Upper lobe of right lung (tissue), 1 donor: Measurements from ENCODE around the gene HPS4. TPM values are rescaled to one million over a fixed set of nuclear protein-coding genes. Genes with fewer than 3 reads are reported as not detected.

Source experiments
- ATAC-seq: fragments of 200-7000 bp; cut with Tn5 transposase; one replicate; pipeline ENCODE4 v1.9.1; 2020; ENCODE audit warnings: mild to moderate bottlenecking, moderate library complexity
- DNase-seq: peaks from one replicate; pipeline ENCODE4 v3.0.0-alpha.2; 2020
- H3K27ac ChIP-seq: fragments of 200-600 bp; one replicate; pipeline ENCODE4 v1.8.0; 2022
- H3K27me3 ChIP-seq: fragments of 200-600 bp; one replicate; pipeline ENCODE4 v1.8.0; 2022; ENCODE audit warnings: mild to moderate bottlenecking
- H3K36me3 ChIP-seq: fragments of 200-600 bp; one replicate; pipeline ENCODE4 v1.8.0; 2022
- H3K4me1 ChIP-seq: fragments of 200-600 bp; one replicate; pipeline ENCODE4 v1.8.0; 2022
- H3K4me3 ChIP-seq: fragments of 200-600 bp; one replicate; pipeline ENCODE4 v1.8.0; 2022; ENCODE audit warnings: mild to moderate bottlenecking
- H3K9me3 ChIP-seq: fragments of 200-600 bp; one replicate; pipeline ENCODE4 v1.8.0; 2022
- CTCF ChIP-seq: fragments of 200-600 bp; IDR thresholded peaks from one replicate; pipeline ENCODE4 v1.8.0; 2022; ENCODE audit warnings: antibody characterized with exemption
- intact Hi-C: fragments of 100-400 bp; cut with DNase I; formaldehyde crosslinking; loops from one replicate; pipeline ENCODE4 v1.11.0; 2022
- total RNA-seq: library from RNA; stranded (reverse); fragmentation: NEBNext Ultra II Directional; extraction: Animal tissue kit (Norgen Biotek cat#: 25700); gene quantifications from one replicate; pipeline ENCODE4 v1.2.1, GENCODE V29; 2021
- donor health status: DM: no; HTN: yes; CAD: no; lungs with severe emphysema.

HPS4 gene
- total RNA-seq, 1 donor from 2014 or later, result 31.0 TPM

GRCh38 chr22:26418620-26419019 is 65.0 kb downstream of the HPS4 start:
- TF ChIP-seq CTCF, result no peak
- Histone ChIP-seq H3K4me1 (no peaks in the 10 kb centered on the region), H3K36me3 (no peaks in the 10 kb centered on the region), H3K27me3 (peaks cover 24% of the 10 kb centered on the region), H3K4me3 (no peak overlapping the region), H3K9me3 (peaks cover 3% of the 10 kb centered on the region), H3K27ac (no peak overlapping the region)
- no peak for ATAC-seq
- no peak for DNase-seq
- intact Hi-C loops, result no loop called here

- DNase-seq (no peak), ATAC-seq (no peak)
- intact Hi-C loops, result no loop called here
- no peak overlapping the region for H3K27ac ChIP-seq
- TF ChIP-seq CTCF, result no peak
- H3K4me1 ChIP-seq, result no peaks in the 10 kb centered on the region
- H3K27me3 ChIP-seq, result peaks cover 24% of the 10 kb centered on the region
- no peaks in the 10 kb centered on the region for H3K36me3 ChIP-seq
- no peak overlapping the region for H3K4me3 ChIP-seq
- H3K9me3 ChIP-seq, result no peaks in the 10 kb centered on the region
Observed at GRCh38 chr22:26417406-26417805, 66.2 kb downstream of the HPS4 start.

GRCh38 chr22:26416670-26417276 is 66.8 kb downstream of the HPS4 start:
- no peak for ATAC-seq
- TF ChIP-seq CTCF, result no peak
- no peaks in the 10 kb centered on the region for H3K36me3 ChIP-seq
- no peaks in the 10 kb centered on the region for H3K4me1 ChIP-seq
- no peak for DNase-seq
- intact Hi-C loops, result no loop called here
- no peaks in the 10 kb centered on the region for H3K9me3 ChIP-seq
- H3K27ac ChIP-seq, result no peak overlapping the region
- H3K4me3 ChIP-seq, result no peak overlapping the region
- H3K27me3 ChIP-seq, result peaks cover 28% of the 10 kb centered on the region

- Histone ChIP-seq H3K4me1 (no peaks in the 10 kb centered on the region), H3K27ac (no peak overlapping the region), H3K27me3 (peaks cover 28% of the 10 kb centered on the region), H3K36me3 (no peaks in the 10 kb centered on the region), H3K4me3 (no peak overlapping the region), H3K9me3 (no peaks in the 10 kb centered on the region)
- TF ChIP-seq CTCF, result no peak
- ATAC-seq, result no peak
- intact Hi-C loops, result no loop called here
- no peak for DNase-seq
Observed at GRCh38 chr22:26416256-26416655, 67.3 kb downstream of the HPS4 start.

- Histone ChIP-seq H3K4me3 (no peak overlapping the region), H3K9me3 (no peaks in the 10 kb centered on the region), H3K4me1 (no peaks in the 10 kb centered on the region), H3K27me3 (peaks cover 13% of the 10 kb centered on the region), H3K36me3 (no peaks in the 10 kb centered on the region), H3K27ac (no peak overlapping the region)
- no peak for TF ChIP-seq CTCF
- DNase-seq (no peak), ATAC-seq (no peak)
- intact Hi-C loops, result no loop called here
Observed at GRCh38 chr22:26414347-26414746, 69.2 kb downstream of the HPS4 start.

- no peak for TF ChIP-seq CTCF
- intact Hi-C loops, result no loop called here
- DNase-seq (no peak), ATAC-seq (no peak)
- Histone ChIP-seq H3K27ac (no peak overlapping the region), H3K36me3 (no peaks in the 10 kb centered on the region), H3K9me3 (no peaks in the 10 kb centered on the region), H3K4me3 (no peak overlapping the region), H3K27me3 (peaks cover 13% of the 10 kb centered on the region), H3K4me1 (no peaks in the 10 kb centered on the region)
Observed at GRCh38 chr22:26410386-26410785, 73.2 kb downstream of the HPS4 start.
